Heart right ventricle (tissue), 16 donors: ENCODE data around the gene PNISR. TPM values are rescaled to one million over a fixed set of nuclear protein-coding genes. Genes with fewer than 3 reads are reported as not detected.

Source experiments
- ATAC-seq, 8 donors: fragments of 200-7000 bp; cut with Tn5 transposase; one replicate each; pipeline ENCODE4 v1.9.1; 2020; ENCODE audit warnings: mild to moderate bottlenecking in 8 of 8, moderate library complexity in 8 of 8, moderate number of reproducible peaks in 1 of 8
- DNase-seq, 2 donors: peaks; one replicate each; pipeline ENCODE4 v3.0.0-alpha.2; 2020
- H3K27ac ChIP-seq, 10 donors: fragments of 200-600 bp; sonication (generic) in 2 of 10; one replicate each; pipeline versions ENCODE4 v1.5.0 to v1.8.0; 2020 to 2022; ENCODE audit warnings: mild to moderate bottlenecking in 3 of 10
- H3K27me3 ChIP-seq, 7 donors: fragments of 200-600 bp; one replicate each; pipeline ENCODE4 v1.8.0; 2021 to 2022; ENCODE audit warnings: mild to moderate bottlenecking in 2 of 7
- H3K36me3 ChIP-seq, 9 donors: fragments of 200-600 bp; sonication (generic) in 1 of 9; one replicate each; pipeline versions ENCODE4 v1.5.0 to v1.8.0; 2020 to 2022; ENCODE audit warnings: mild to moderate bottlenecking in 2 of 9
- H3K4me1 ChIP-seq, 9 donors: fragments of 200-600 bp; sonication (generic) in 1 of 9; one replicate each; pipeline versions ENCODE4 v1.5.0 to v1.8.0; 2020 to 2022; ENCODE audit warnings: mild to moderate bottlenecking in 4 of 9
- H3K4me3 ChIP-seq, 10 donors: fragments of 200-600 bp; sonication (generic) in 2 of 10; one replicate each; pipeline versions ENCODE4 v1.5.0 to v1.8.0; 2020 to 2022; ENCODE audit warnings: mild to moderate bottlenecking in 7 of 10, moderate library complexity in 2 of 10
- H3K9me3 ChIP-seq, 11 donors: fragments of 200-600 bp in 10 of 11; sonication (generic) in 2 of 11; one replicate each; pipeline versions ENCODE4 v1.5.0 to v1.8.0; 2013 to 2022; ENCODE audit warnings: mild to moderate bottlenecking in 2 of 11, control low read depth in 1 of 11, moderate library complexity in 1 of 11
- WGBS, 2 donors: extraction: QIAGEN DNeasy Blood & Tissue Kit; methylation state at CpG; one replicate each; pipeline ENCODE4 v1.1.7; 2013; ENCODE audit warnings: inconsistent platforms in 1 of 2; 5-methylcytosine and 5-hydroxymethylcytosine counted together
- intact Hi-C, 10 donors: fragments of 100-400 bp; cut with DNase I; formaldehyde crosslinking; loops; one replicate each; pipeline versions ENCODE4 v1.11.1 to v1.14.2; 2022
- polyA plus RNA-seq, 2 donors: library from polyadenylated mRNA; stranded (reverse); fragments of 200-250 nt; gene quantifications; one replicate each; pipeline ENCODE4 v1.2.3, GENCODE V29; 2013
- total RNA-seq, 10 donors: library from RNA; stranded (reverse); fragmentation: NEBNext Ultra II Directional in 3 of 10; extraction: Animal tissue kit (Norgen Biotek cat#: 25700) in 3 of 10; gene quantifications; one replicate each; pipeline versions ENCODE4 v1.2.1 to v1.2.4, GENCODE V29; 2021 to 2023
- TF ChIP-seq, protein P1 (sequence below), 9 donors: fragments of 200-600 bp; sonication (generic) in 2 of 9; IDR thresholded peaks; one replicate each; pipeline versions ENCODE4 v1.5.0 to v1.8.0; 2021 to 2022; ENCODE audit warnings: antibody characterized with exemption in 9 of 9, mild to moderate bottlenecking in 5 of 9, moderate library complexity in 1 of 9
- donor health status: Arrhythmogenic right ventricular cardiomyopathy.
- donor health status: ischemic (EF 13 %, LVEDD 7.1; RV severe dilation, severe dysfunction).
- donor health status: healthy with polysubstance abuse.
- donor health status: DM: no; HTN: yes; CAD: no.
- donor health status: DM: no; HTN: no; CAD: no.
- donor health status: ischemic (EF 25% LVEDD 6.9; RV normal size, moderate dysfunction).
- donor health status: ischemic (EF 25% LVEDD 5.7; RV mildly dilated, moderate dysfunction).
- donor health status: healthy.
- donor health status: DM: yes; HTN: yes; CAD: no.
- donor health status: Ischemic cardiomyopathy.
- donor health status: ischemic (EF 35%, LVEDD 5.7; RV mildly dilated, moderate dysfunction).
- donor health status: nonischemic (EF 11% LVEDD 7.7; RV severe dilation, severe dysfunction).
- donor health status: DM: yes; HTN: yes; CAD: no.
- donor health status: PGD.
- donor health status: ischemic (EF 29% LVEDD 5.4; RV normal size, mild dysfunction).
- donor health status: nonischemic (EF 23%, LVEDD 6.1; RV moderate dilation, normal function).

The PNISR gene
- total and polyA plus RNA-seq, 12 donors: 17.8 to 105 (median 50.1) TPM

DNA sequence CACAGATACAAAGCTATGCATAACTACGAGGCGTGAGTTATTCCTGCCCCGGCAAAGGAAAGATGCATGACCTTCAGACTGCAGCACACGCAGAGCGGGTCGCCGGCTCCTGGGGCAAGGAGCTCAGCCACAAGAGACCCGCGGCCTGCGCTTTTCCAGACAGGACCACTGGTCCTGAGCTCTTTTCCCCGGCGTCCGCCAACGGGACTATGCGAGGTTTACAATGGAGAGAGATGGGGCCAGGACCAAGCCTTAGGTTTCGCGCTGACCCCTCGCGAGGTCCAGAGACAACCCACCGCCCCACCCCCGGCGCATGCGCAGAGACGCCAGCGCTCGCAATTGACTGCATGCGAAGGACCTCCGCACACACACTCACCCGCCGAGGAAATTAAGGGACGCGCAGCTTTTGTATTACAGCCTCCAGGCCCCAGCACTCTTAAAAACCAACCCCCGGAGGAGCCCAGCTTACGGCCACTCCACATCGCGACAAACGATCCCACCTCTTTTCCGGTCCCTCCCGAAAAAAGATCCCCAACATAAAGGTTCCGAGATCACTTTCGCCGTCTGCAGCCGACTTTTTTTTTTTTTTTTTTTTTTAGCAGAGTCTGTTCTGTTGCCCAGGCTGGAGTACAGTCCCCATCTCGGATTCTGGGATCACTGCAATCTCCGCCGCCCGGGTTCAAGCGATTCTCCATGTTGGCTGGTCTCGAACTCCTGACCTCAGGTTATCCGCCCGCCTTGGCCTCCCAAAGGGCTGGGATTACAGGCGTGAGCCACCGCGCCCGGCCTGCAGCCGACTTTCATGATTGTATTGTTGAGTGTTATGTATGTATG is 31.2 kb downstream of the PNISR start, which contains the start of gene COQ3:
TSS of gene COQ3 (minus strand) at position 498 of the 834 bp plus-strand sequence. CDS start at position 482, 16 bp downstream.
- peaks cover 0 to 21% (median 4%) of the 10 kb centered on the region in 9 donors for H3K36me3 ChIP-seq
- no peaks in the 10 kb centered on the region for H3K9me3 ChIP-seq
- peaks cover 0 to 16% (median 6%) of the 10 kb centered on the region in 9 donors for H3K4me1 ChIP-seq
- TF ChIP-seq, protein P1, sequence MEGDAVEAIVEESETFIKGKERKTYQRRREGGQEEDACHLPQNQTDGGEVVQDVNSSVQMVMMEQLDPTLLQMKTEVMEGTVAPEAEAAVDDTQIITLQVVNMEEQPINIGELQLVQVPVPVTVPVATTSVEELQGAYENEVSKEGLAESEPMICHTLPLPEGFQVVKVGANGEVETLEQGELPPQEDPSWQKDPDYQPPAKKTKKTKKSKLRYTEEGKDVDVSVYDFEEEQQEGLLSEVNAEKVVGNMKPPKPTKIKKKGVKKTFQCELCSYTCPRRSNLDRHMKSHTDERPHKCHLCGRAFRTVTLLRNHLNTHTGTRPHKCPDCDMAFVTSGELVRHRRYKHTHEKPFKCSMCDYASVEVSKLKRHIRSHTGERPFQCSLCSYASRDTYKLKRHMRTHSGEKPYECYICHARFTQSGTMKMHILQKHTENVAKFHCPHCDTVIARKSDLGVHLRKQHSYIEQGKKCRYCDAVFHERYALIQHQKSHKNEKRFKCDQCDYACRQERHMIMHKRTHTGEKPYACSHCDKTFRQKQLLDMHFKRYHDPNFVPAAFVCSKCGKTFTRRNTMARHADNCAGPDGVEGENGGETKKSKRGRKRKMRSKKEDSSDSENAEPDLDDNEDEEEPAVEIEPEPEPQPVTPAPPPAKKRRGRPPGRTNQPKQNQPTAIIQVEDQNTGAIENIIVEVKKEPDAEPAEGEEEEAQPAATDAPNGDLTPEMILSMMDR (IDR thresholded peaks at IDR 0.05): no peak
- no peaks in the 10 kb centered on the region for H3K27me3 ChIP-seq
- DNase-seq: peak; percentile 72 to 79
- peak; percentile 85 to 94 (median 93) for ATAC-seq
- 9 to 12% methylated on average over 56 of the region's 56 CpGs for WGBS, 2 donors
- peak within 1 kb of the TSS; percentile 44 to 91 (median 86) for H3K27ac ChIP-seq
- peak within 1 kb of the TSS; percentile 66 to 91 (median 77) for H3K4me3 ChIP-seq
- intact Hi-C loops: loop anchor here in 1 of 10 donors (5.0 kb wide), 1 partner anchor 33 kb away; the partner anchor contains the start of gene PNISR

DNA sequence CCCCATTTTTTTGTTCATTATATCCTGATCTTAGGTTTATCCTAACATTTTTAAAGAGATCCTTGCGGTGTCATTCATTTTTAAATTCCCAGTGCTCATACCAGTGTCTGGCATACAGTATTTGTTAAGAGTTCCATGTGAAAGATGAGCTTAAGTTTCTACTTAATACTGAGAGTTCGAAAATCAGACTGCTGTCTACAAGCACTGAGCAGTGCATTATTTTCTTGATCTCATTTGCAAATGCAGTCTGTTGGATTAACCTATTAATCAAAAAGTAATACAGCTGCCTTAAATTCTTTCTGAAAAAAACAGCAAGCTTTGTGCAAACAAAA is 31.8 kb downstream of the PNISR start:
- no peak for DNase-seq

DNA sequence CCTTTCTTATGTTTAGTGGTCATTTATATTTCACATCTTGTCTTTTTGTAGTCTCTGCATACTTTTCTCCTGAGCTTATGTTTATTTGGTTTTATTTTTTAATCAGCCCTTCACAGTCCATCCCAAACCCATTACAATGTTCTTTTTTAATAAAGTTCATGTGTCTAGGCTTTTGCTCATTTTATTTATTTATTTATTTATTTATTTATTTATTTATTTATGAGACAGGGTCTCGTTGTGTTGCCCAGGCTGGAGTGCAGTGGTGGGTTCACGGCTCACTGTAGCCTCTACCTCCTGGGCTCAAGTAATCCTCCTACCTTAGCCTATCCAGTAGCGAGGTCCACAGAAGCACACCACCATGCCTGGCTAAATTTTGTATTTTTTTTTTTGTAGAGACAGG is 34.2 kb downstream of the PNISR start:
- DNase-seq: no peak
- Histone ChIP-seq H3K27ac (no peak overlapping the region), H3K4me1 (peaks cover 0 to 16% (median 6%) of the 10 kb centered on the region in 9 donors), H3K27me3 (no peaks in the 10 kb centered on the region), H3K36me3 (no peaks in the 10 kb centered on the region), H3K4me3 (no peak overlapping the region), H3K9me3 (no peaks in the 10 kb centered on the region)
- 92 to 93% methylated on average over 3 of the region's 3 CpGs for WGBS, 2 donors
- TF ChIP-seq, protein P1 (IDR thresholded peaks at IDR 0.05): no peak
- intact Hi-C loops: loop anchor here in 1 of 10 donors (5.0 kb wide), 1 partner anchor 36 kb away; the partner anchor contains the start of gene PNISR
- ATAC-seq: no peak

More for the DNA sequence above, 31.8 kb downstream of the PNISR start:
- intact Hi-C loops: loop anchor here in 1 of 10 donors (5.0 kb wide), 1 partner anchor 34 kb away; the partner anchor contains the start of gene PNISR
- H3K4me1 ChIP-seq: peaks cover 0 to 16% (median 6%) of the 10 kb centered on the region in 9 donors
- no peaks in the 10 kb centered on the region for H3K9me3 ChIP-seq
- whole genome bisulfite sequencing, 2 donors: 16 to 20% methylated on average over 2 of the region's 2 CpGs
- peaks cover 0 to 15% (median 4%) of the 10 kb centered on the region in 9 donors for H3K36me3 ChIP-seq
- TF ChIP-seq, protein P1 (IDR thresholded peaks at IDR 0.05): no peak
- peak overlapping the region; percentile 44 to 91 (median 86) for H3K27ac ChIP-seq
- H3K4me3 ChIP-seq: peak overlapping the region; percentile 66 to 91 (median 77)
- no peaks in the 10 kb centered on the region for H3K27me3 ChIP-seq
- ATAC-seq: peak in 5 of 8 donors; percentile 7 to 21 (median 13)

DNA sequence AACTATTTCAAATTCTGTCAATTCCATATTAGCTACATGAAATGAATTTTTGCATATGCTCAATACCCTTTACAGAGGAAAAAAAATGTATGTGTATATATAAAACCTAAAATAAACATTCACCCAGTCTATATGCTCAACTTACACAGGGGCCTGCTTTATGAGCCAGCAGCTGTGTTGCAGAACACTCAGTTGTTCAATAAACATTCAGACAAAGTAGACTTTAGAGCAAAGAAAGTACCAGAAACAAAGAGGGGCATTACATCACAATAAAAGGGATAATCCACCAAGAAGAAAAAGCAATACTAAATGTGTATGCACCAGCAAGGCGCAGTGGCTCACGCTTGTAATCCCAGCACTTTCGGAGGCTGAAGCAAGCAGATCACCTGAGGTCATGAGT is 40.6 kb downstream of the PNISR start:
- ATAC-seq (no peak), DNase-seq (no peak)
- H3K36me3 ChIP-seq: peaks cover 0 to 13% (median 0%) of the 10 kb centered on the region in 9 donors
- H3K27me3 ChIP-seq: no peaks in the 10 kb centered on the region
- H3K4me3 ChIP-seq: no peak overlapping the region
- intact Hi-C loops: no loop called here
- TF ChIP-seq, protein P1 (IDR thresholded peaks at IDR 0.05): no peak
- WGBS, 2 donors: 96 to 99% methylated on average over 3 of the region's 3 CpGs
- no peaks in the 10 kb centered on the region for H3K9me3 ChIP-seq
- H3K4me1 ChIP-seq: no peaks in the 10 kb centered on the region
- no peak overlapping the region for H3K27ac ChIP-seq
